Stomach (tissue), 4 donors: ENCODE results near the gene MTA2.

Source experiments
- CTCF ChIP-seq, 7 experiments: fragments of 450-650 bp in 4 of 7; fragments of 200-600 bp in 3 of 7; sonication (generic) in 3 of 7; IDR thresholded peaks; one replicate each; pipeline ENCODE4 v1.5.1; 2016 to 2019; ENCODE audit warnings: antibody characterized with exemption in 7 of 7, control low read depth in 2 of 7, mild to moderate bottlenecking in 1 of 7
- POLR2AphosphoS5 ChIP-seq, 3 donors: sonication (generic); formaldehyde crosslinking; IDR thresholded peaks; one replicate each; pipeline ENCODE4 v1.6.1; 2016; ENCODE audit warnings: antibody characterized with exemption in 3 of 3

- no peak for TF ChIP-seq CTCF (IDR thresholded peaks at IDR 0.05)
- no peak for TF ChIP-seq POLR2AphosphoS5 (IDR thresholded peaks at IDR 0.05)
Observed at GRCh38 chr11:62553839-62554361, 47.8 kb downstream of the MTA2 start.
